Measurements from ENCODE around the gene KLHL29.

The KLHL29 gene

DNA sequence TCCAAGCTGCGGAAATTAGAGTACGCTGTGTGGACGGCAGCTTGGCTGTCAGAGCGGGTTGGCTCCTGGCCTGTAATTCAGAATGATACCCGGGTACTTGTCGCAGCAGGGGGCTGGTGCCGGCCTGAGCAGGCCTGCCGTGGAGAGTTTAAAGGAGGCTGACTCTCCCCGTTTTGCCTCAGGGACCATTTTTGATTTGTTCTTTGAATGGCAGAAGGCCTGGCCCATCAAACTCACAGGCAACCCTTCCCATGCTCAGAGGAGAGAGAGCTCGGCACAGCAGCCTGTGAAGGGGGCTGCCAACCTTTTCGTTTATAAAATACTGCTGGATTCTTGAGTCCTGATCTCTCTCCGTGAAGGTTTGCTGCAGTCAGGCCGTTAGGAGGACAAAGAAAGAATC is 151.3 kb downstream of the KLHL29 start:
- DNase-seq: no peak

GRCh38 chr2:23537991-23538390 is 153.0 kb downstream of the KLHL29 start:
- DNase-seq: no peak

- DNase-seq: no peak
These were observed 153.6 kb downstream of the KLHL29 start for GRCh38 chr2:23538566-23538965.

- DNase-seq: no peak
These were observed 155.9 kb downstream of the KLHL29 start for GRCh38 chr2:23540804-23541360.

- no peak for DNase-seq
These were observed 156.7 kb downstream of the KLHL29 start for GRCh38 chr2:23541503-23542229.

DNA sequence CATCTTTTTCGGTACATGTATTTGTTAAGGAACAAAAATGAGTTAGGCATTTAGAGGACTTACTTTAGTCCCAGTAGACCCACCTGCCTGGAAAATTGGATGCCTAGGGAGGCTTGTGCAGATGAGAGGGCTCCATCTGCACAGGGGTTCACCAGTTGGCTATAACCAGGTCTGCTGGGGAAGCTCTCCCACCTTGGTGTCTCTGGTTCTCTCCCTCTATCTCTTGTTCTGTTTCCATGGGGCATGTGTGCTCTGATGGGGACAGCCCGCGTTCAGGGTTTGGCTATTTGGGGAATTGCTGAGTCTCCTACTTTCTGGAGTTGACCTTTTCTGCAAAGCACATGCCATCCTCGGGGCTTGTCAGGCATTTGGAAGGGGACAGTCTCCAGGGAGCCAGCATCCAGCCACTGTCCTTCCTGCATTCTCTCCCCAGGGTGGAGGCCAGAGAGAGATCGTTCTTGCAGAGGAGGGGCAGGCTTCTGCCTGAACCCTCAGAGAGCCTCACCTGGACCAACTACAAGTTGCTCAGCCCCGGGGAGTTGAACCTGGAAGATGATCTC is 157.3 kb downstream of the KLHL29 start:
- DNase-seq: no peak

- no peak for DNase-seq
These were observed 158.3 kb downstream of the KLHL29 start for GRCh38 chr2:23543302-23543701.

GRCh38 chr2:23543728-23544127 is 158.7 kb downstream of the KLHL29 start:
- no peak for DNase-seq

DNA sequence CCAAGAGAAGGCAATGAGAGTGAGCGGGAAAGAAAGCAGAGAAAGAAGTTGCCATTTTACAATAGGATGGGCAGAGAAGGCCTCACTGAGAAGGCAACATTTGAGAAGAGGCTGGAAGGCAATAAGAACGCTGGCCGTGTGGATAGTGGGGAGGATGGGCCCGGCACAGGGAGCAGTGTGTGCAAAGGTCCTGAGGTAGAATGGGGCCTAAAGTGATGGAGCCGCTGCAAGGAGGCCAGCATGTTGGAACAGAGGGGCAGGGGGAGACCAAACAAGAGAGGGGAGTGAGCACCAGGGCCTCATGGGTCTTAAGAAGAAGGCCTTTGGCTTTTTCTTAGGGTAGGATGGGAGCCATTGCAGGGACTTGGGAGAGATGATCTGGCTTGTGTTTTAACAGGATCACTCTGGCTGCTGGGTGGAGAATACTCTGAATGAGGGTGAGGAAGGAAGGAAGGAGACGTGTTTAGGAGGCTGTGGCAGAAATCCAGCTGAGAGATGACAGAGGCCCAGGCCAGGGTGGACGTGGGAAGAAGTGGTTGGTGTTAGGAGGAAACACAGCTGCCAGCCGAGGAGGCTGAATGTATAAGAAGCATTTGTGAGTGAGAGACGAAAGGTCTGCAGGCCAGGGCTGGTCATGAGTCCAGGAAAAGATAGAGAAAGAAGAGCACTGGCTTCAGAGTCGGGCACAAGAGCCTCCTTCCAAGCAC is 159.8 kb downstream of the KLHL29 start:
- DNase-seq: no peak

GRCh38 chr2:23545396-23545795 is 160.4 kb downstream of the KLHL29 start:
- no peak for DNase-seq

- no peak for DNase-seq
These were observed 160.8 kb downstream of the KLHL29 start for GRCh38 chr2:23545811-23546210.

- no peak for DNase-seq
These were observed 161.9 kb downstream of the KLHL29 start for GRCh38 chr2:23546913-23547312.

DNA sequence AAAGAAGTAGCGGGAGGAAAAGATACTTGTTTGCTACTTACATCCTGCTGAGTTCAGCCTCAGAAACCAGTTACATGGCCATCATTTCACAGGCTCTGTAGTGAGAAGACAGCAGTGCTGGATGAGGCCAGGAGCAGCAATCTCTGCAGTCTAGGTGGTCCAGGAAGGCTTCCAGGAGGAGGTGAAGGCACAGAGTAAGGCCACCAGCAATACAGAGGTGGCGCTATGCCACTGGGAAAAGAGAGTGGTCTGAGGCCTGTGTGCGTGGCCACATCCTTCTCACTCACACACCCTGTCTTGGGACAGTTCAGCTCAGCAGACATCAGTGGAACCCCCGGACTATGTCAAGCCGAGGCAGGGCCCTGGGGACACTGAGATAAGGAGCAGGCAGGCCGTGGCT is 162.7 kb downstream of the KLHL29 start:
- DNase-seq: no peak

DNA sequence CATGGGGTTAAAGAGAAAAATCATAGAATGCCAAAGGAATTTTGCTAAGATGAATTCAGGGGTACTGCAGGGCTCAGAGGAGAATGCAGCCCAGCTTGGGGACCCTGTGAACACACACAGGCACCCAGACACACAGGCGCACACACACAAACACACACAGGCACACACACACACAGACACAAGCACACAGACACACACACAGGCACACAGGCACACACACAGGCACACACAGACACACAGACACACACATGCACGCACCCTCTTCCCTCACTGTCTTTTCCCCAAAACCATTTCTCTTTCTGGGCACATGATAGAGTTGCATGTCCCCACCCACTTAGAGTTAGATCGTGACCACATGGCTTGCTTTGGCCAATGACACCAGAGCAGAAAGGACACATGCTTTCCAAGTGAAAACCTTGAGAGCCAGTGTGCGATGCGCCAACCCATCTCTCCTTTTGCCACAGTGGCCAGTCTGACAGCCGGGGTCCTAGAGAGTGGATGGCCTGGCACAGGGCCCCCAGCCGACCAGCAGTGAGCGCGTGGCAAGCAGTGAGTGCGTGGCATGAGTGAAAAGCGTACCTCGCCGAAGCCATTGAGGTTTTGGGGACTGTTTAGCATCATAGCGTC is 163.3 kb downstream of the KLHL29 start:
- DNase-seq: no peak

- DNase-seq: no peak
These were observed 164.1 kb downstream of the KLHL29 start for GRCh38 chr2:23549051-23549450.

DNA sequence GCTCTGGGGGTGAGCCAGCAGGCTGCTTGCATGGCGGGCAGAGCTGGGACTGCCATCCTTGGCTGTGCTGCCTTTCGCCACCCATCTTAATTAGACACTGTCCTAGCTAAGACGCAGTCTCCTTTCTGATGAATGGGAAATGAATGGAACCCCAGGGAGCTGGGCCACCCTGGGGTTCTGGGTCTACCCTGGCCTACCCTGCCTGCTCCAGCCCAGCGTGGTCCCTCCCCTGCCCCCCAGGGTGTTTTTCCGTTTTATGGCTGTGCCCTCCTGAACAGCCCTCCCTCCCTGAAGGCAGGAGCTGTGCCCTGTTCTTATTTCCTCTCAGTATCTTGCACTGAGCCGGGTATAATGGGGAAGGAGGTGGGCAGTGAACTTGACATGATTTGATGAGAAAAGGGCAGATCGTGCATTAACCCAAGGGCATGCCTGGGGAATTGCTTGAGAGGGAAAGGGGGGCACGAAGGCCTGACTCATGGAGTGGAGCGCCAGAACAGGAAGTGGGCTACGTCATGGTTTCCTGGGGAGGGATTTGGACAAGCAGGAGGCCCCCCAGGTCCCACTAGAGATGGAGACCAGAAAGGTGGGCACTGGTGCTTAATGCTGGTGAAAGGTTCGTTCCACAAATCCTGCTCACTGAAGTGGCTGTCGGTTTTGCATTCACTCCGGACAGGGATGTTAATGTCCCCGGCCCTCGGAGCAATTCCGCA is 165.0 kb downstream of the KLHL29 start:
- DNase-seq: no peak

- DNase-seq: no peak
These were observed 165.6 kb downstream of the KLHL29 start for GRCh38 chr2:23550553-23550952.

- DNase-seq: no peak
These were observed 166.9 kb downstream of the KLHL29 start for GRCh38 chr2:23551875-23552274.

DNA sequence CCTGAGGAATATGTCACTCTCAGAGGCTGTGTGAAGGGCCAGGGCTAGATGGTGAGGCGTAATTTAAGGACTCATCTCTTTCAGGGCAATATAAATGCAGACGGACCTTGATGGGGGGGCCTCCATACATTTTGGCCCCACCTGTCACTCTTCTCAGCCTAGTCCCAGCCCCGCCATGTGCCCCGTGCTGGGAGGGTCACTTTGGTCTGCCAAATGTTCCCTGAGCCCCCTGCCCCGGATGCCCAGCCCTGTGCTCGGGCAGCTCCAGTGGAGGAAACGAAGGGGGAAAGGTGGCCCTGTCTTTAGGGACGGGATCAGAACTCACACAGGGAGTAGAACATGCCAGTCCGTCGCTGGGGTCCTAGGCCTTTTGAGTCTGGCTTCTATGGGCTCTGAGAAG is 168.6 kb downstream of the KLHL29 start:
- DNase-seq: no peak

GRCh38 chr2:23554054-23554697 is 169.2 kb downstream of the KLHL29 start:
- DNase-seq: no peak

DNA sequence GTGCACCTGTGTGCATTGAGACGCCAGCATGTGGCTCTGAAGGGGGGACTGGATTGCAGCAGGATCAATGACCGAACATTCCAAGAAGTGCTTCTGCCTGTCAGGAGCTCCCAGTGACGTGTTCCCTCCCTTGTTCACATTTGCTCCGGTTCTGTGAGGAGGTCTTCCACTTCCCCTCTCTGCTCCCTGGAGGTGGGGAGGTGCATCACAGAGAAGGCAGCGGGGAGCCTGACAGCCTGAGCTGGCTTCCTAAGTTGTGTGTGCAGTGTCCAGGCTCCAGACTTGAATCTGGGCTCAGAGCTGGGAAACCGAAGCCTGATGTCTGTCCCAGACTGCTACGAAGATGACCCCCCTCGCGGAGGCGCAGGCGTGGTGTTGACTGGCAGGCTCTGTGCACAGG is 171.0 kb downstream of the KLHL29 start:
- no peak for DNase-seq

- no peak for DNase-seq
These were observed 171.9 kb downstream of the KLHL29 start for GRCh38 chr2:23556929-23557328.
